ENCODE data around the gene SEPHS2. TPM values are rescaled to one million over a fixed set of nuclear protein-coding genes. Genes with fewer than 3 reads are reported as not detected.

The SEPHS2 gene
- total RNA-seq, 1 experiment from 2014 or later, result 53.5 TPM

- TF ChIP-seq ZNF281 (CRISPR knock-in tag; IDR thresholded peaks at IDR 0.05) (no peak), RELA (CRISPR knock-in tag; IDR thresholded peaks at IDR 0.05; ENCODE audit: borderline replicate concordance) (no peak; the same call in 1 of the 2 replicates), HMGA2 (CRISPR knock-in tag; IDR thresholded peaks at IDR 0.05) (no peak), ZNF423 (CRISPR knock-in tag; IDR thresholded peaks at IDR 0.05) (no peak), ATF6 (CRISPR knock-in tag; IDR thresholded peaks at IDR 0.05) (no peak), JUN (CRISPR knock-in tag; IDR thresholded peaks at IDR 0.05) (no peak)
Measured at GRCh38 chr16:30398661-30399434, 46.8 kb downstream of the SEPHS2 start (continued).

- ATAC-seq, result no peak
- peaks cover 6% of the 10 kb centered on the region for H3K27me3 Mint-ChIP-seq (ENCODE audit: low read depth)
- ChIA-PET POLR2A (no interaction called here), CTCF (interaction anchor here (9.3 kb wide), 1 partner anchor 10 kb away, joined by 97 read pairs; the partner anchor contains the start of gene ZNF771)
- H3K36me3 Mint-ChIP-seq, result peaks cover 5% of the 10 kb centered on the region
- no peak overlapping the region for H3K27ac Mint-ChIP-seq
- no peak for DNase-seq (ENCODE audit: low spot score)
- H3K4me3 Mint-ChIP-seq, result no peak overlapping the region
- TF ChIP-seq PREB (CRISPR knock-in tag; IDR thresholded peaks at IDR 0.05; ENCODE audit: borderline replicate concordance) (no peak), ETV6 (CRISPR knock-in tag; IDR thresholded peaks at IDR 0.05) (no peak), E2F1 (CRISPR knock-in tag; IDR thresholded peaks at IDR 0.05) (no peak), PRDM15 (CRISPR knock-in tag; IDR thresholded peaks at IDR 0.05) (no peak)
- peaks cover 43% of the 10 kb centered on the region for H3K4me1 Mint-ChIP-seq
- H3K9me3 Mint-ChIP-seq, result no peaks in the 10 kb centered on the region
Measured at GRCh38 chr16:30397776-30398660, 47.7 kb downstream of the SEPHS2 start.
